SK-N-SH treated with all-trans-retinoic acid at 6 μM for 48 hours (cell line): ENCODE data around the gene VPS35.

ENCODE experiments used
- ESRRG ChIP-seq: fragments of 250-450 bp; sonication (Bioruptor Pico); IDR thresholded peaks from 2 replicates; pipeline ENCODE4 v1.6.1; 2021; ENCODE audit warnings: mild to moderate bottlenecking
- RARB ChIP-seq: fragments of 250-450 bp; sonication (Bioruptor Pico); IDR thresholded peaks from 2 replicates; pipeline ENCODE4 v1.8.0; 2021; ENCODE audit warnings: mild to moderate bottlenecking, moderate library complexity
- SNAI2 ChIP-seq: fragments of 250-450 bp; sonication (Bioruptor Pico); IDR thresholded peaks from 2 replicates; pipeline ENCODE4 v1.5.0; 2020; ENCODE audit warnings: mild to moderate bottlenecking, moderate library complexity
- ZFP30 ChIP-seq: fragments of 450-650 bp; formaldehyde crosslinking; IDR thresholded peaks from 2 replicates; pipeline ENCODE4 v1.5.0; 2022; ENCODE audit warnings: mild to moderate bottlenecking, moderate library complexity
- TF ChIP-seq, protein P1 (sequence below): fragments of 250-450 bp; sonication (Bioruptor Pico); IDR thresholded peaks from 2 replicates; pipeline ENCODE4 v1.5.0; 2020; ENCODE audit warnings: mild to moderate bottlenecking, moderate library complexity
- TF ChIP-seq, protein P2 (sequence below): fragments of 250-450 bp; sonication (Bioruptor Pico); IDR thresholded peaks from 2 replicates; pipeline ENCODE4 v1.8.0; 2020; ENCODE audit warnings: mild to moderate bottlenecking, moderate library complexity, borderline replicate concordance

DNA sequence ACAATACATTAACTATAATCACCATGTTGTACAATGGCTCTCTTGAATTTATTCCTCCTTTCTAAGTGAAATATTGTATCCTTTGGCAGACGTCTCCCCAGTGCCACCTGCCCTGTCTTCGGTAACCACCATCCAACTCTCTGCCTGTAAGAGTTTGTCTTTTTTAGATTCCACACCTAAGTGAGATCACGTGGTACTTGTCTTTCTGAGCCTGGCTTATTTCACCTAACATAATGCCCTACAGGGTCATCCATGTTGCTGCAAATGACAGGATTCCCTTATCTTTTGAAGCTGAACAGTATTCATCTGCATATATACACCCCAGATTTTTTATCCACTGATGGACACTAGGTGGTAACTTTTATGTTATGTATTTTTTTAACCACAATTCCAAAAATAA, 24.7 kb upstream of the VPS35 start:
- TF ChIP-seq, protein P1, sequence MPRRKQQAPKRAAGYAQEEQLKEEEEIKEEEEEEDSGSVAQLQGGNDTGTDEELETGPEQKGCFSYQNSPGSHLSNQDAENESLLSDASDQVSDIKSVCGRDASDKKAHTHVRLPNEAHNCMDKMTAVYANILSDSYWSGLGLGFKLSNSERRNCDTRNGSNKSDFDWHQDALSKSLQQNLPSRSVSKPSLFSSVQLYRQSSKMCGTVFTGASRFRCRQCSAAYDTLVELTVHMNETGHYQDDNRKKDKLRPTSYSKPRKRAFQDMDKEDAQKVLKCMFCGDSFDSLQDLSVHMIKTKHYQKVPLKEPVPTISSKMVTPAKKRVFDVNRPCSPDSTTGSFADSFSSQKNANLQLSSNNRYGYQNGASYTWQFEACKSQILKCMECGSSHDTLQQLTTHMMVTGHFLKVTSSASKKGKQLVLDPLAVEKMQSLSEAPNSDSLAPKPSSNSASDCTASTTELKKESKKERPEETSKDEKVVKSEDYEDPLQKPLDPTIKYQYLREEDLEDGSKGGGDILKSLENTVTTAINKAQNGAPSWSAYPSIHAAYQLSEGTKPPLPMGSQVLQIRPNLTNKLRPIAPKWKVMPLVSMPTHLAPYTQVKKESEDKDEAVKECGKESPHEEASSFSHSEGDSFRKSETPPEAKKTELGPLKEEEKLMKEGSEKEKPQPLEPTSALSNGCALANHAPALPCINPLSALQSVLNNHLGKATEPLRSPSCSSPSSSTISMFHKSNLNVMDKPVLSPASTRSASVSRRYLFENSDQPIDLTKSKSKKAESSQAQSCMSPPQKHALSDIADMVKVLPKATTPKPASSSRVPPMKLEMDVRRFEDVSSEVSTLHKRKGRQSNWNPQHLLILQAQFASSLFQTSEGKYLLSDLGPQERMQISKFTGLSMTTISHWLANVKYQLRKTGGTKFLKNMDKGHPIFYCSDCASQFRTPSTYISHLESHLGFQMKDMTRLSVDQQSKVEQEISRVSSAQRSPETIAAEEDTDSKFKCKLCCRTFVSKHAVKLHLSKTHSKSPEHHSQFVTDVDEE (CRISPR knock-in tag), result no peak
- TF ChIP-seq ZFP30 (no peak), ESRRG (CRISPR knock-in tag) (no peak), RARB (no peak), SNAI2 (CRISPR knock-in tag) (no peak)
- TF ChIP-seq, protein P2, sequence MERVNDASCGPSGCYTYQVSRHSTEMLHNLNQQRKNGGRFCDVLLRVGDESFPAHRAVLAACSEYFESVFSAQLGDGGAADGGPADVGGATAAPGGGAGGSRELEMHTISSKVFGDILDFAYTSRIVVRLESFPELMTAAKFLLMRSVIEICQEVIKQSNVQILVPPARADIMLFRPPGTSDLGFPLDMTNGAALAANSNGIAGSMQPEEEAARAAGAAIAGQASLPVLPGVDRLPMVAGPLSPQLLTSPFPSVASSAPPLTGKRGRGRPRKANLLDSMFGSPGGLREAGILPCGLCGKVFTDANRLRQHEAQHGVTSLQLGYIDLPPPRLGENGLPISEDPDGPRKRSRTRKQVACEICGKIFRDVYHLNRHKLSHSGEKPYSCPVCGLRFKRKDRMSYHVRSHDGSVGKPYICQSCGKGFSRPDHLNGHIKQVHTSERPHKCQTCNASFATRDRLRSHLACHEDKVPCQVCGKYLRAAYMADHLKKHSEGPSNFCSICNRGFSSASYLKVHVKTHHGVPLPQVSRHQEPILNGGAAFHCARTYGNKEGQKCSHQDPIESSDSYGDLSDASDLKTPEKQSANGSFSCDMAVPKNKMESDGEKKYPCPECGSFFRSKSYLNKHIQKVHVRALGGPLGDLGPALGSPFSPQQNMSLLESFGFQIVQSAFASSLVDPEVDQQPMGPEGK (CRISPR knock-in tag), result no peak
